CD4-positive, alpha-beta memory T cell (primary cell): ENCODE data around the gene NUF2. TPM values are rescaled to one million over a fixed set of nuclear protein-coding genes. Genes with fewer than 3 reads are reported as not detected.

Experiments used
- CTCF ChIA-PET: fragments of 350-600 bp; sonication (Branson Sonifier 250); formaldehyde crosslinking; loops from one replicate; lab custom pipeline; 2021; ENCODE audit warnings: inconsistent platforms; ENCODE audit not compliant: partially characterized antibody; lab: Charles Lee
- POLR2A ChIA-PET: fragments of 350-600 bp; sonication (Branson Sonifier 250); formaldehyde crosslinking; loops from one replicate; lab custom pipeline; 2021; ENCODE audit not compliant: partially characterized antibody; lab: Charles Lee
- DNase-seq, 5 donors: peaks; one replicate each; pipeline versions ENCODE4 v3.0.0 to v3.0.0-alpha.2; 2020 to 2022; ENCODE audit warnings: mixed read lengths in 1 of 5
- H3K27ac ChIP-seq: one replicate; pipeline ENCODE4 v1.7.0; 2013; ENCODE audit warnings: low read depth, low read length
- H3K27me3 ChIP-seq: 2 replicates; pipeline ENCODE4 v1.7.0; 2013; ENCODE audit warnings: mild to moderate bottlenecking, low read length, moderate library complexity; ENCODE audit not compliant: insufficient read depth
- H3K36me3 ChIP-seq: 2 replicates; pipeline ENCODE4 v1.7.0; 2013; ENCODE audit warnings: mild to moderate bottlenecking, low read length, moderate library complexity; ENCODE audit not compliant: insufficient read depth
- H3K4me1 ChIP-seq: 2 replicates; pipeline ENCODE4 v1.7.0; 2013; ENCODE audit warnings: mild to moderate bottlenecking, low read length, moderate library complexity; ENCODE audit not compliant: insufficient read depth
- H3K4me3 ChIP-seq, 2 donors: one replicate each; pipeline ENCODE4 v1.7.0; 2013; ENCODE audit warnings: low read length in 2 of 2, mild to moderate bottlenecking in 1 of 2
- H3K9me3 ChIP-seq, 2 donors: one replicate each; pipeline ENCODE4 v1.7.0; 2013; ENCODE audit warnings: low read length in 2 of 2, control low read depth in 1 of 2; ENCODE audit not compliant: control insufficient read depth in 1 of 2
- H3K27ac Mint-ChIP-seq, 7 donors: one replicate each; pipeline ENCODE4 v1.8.0; 2020 to 2021; ENCODE audit warnings: mixed read lengths in 7 of 7, mild to moderate bottlenecking in 6 of 7, inconsistent platforms in 3 of 7, moderate library complexity in 3 of 7
- H3K27me3 Mint-ChIP-seq, 2 donors: one replicate each; pipeline ENCODE4 v1.8.0; 2020 to 2021; ENCODE audit warnings: mixed read lengths in 2 of 2
- H3K36me3 Mint-ChIP-seq, 2 donors: one replicate each; pipeline ENCODE4 v1.8.0; 2020 to 2021; ENCODE audit warnings: mixed read lengths in 2 of 2, inconsistent platforms in 1 of 2, mild to moderate bottlenecking in 1 of 2
- H3K4me1 Mint-ChIP-seq, 4 donors: one replicate each; pipeline ENCODE4 v1.8.0; 2020 to 2021; ENCODE audit warnings: mixed read lengths in 4 of 4, mild to moderate bottlenecking in 1 of 4
- H3K4me3 Mint-ChIP-seq, 8 donors: one replicate each; pipeline ENCODE4 v1.8.0; 2020 to 2021; ENCODE audit warnings: mixed read lengths in 8 of 8, mild to moderate bottlenecking in 7 of 8, moderate library complexity in 6 of 8, inconsistent platforms in 3 of 8
- H3K9me3 Mint-ChIP-seq, 8 donors: one replicate each; pipeline ENCODE4 v1.8.0; 2020 to 2021; ENCODE audit warnings: mixed read lengths in 8 of 8, mild to moderate bottlenecking in 5 of 8, inconsistent platforms in 3 of 8, moderate library complexity in 1 of 8
- intact Hi-C: fragments of 100-400 bp; cut with micrococcal nuclease; formaldehyde crosslinking; loops from one replicate; pipeline ENCODE4 v1.15.1; 2023
- polyA plus RNA-seq, 2 donors: library from polyadenylated mRNA; unstranded; fragments of 300-500 nt; fragmentation: Illumina TruSeq; gene quantifications; one replicate each; pipeline ENCODE4 v1.2.3, GENCODE V29; 2021
- total RNA-seq, 2 experiments: library from RNA; stranded (reverse); gene quantifications; one replicate each; pipeline ENCODE4 v1.2.3, GENCODE V29; 2021

NUF2 gene
- total and polyA plus RNA-seq, 4 experiments from 2014 or later, result 0.67 to 1.8 (median 1.4) TPM

GRCh38 chr1:163399001-163399400 lies 77.2 kb downstream of the NUF2 start:
- DNase-seq, result no peak
- Mint-ChIP-seq H3K27ac (no peak overlapping the region), H3K4me1 (no peaks in the 10 kb centered on the region), H3K36me3 (no peaks in the 10 kb centered on the region), H3K9me3 (peaks cover 0 to 3% (median 0%) of the 10 kb centered on the region in 8 donors), H3K4me3 (no peak overlapping the region), H3K27me3 (peaks cover 9 to 15% of the 10 kb centered on the region in 2 donors)
- ChIA-PET POLR2A (no interaction called here), CTCF (no interaction called here)
- H3K9me3 ChIP-seq, result no peaks in the 10 kb centered on the region
- H3K36me3 ChIP-seq, result no peaks in the 10 kb centered on the region
- no peak overlapping the region for H3K4me3 ChIP-seq
- H3K4me1 ChIP-seq, result no peaks in the 10 kb centered on the region
- intact Hi-C loops, result no loop called here
- no peaks in the 10 kb centered on the region for H3K27me3 ChIP-seq
- no peak overlapping the region for H3K27ac ChIP-seq

DNA sequence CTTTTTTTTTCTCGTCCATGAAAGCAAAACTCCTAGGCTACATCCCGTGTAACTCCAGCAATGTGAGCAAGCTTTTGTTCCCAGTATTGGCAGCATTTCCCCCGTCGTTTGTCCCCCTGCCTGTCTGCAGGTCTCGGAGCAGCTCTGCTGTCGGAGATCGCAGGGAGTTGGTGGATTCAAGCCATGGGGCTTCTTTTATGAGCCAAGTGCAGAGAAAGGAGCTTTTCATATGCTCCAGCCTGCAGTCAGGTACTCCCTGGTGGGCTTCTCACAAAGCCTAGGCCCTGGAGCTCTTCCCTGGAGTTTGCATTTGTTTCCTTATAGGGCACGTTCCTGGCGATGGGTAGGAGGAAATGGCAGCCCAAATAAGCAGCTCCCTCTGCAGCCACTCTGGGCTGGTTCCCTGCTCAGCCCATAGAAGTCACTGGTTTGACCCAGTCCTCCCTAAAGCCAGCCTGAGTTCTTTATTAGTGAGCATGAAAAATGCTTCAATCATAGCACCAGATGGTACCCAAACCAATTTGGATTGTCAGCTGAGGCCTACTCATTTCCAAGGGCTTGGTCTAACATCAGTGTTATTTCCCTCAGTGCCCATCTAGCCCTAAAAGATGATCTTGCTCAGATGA lies 78.3 kb downstream of the NUF2 start:
- ChIA-PET POLR2A (no interaction called here), CTCF (no interaction called here)
- no peak overlapping the region for H3K4me3 Mint-ChIP-seq
- Histone ChIP-seq H3K27ac (no peak overlapping the region), H3K4me3 (no peak overlapping the region), H3K36me3 (no peaks in the 10 kb centered on the region), H3K27me3 (no peaks in the 10 kb centered on the region), H3K4me1 (no peaks in the 10 kb centered on the region), H3K9me3 (no peaks in the 10 kb centered on the region)
- H3K4me1 Mint-ChIP-seq, result no peaks in the 10 kb centered on the region
- peaks cover 0 to 3% (median 0%) of the 10 kb centered on the region in 8 donors for H3K9me3 Mint-ChIP-seq
- H3K27me3 Mint-ChIP-seq, result peaks cover 7 to 14% of the 10 kb centered on the region in 2 donors
- DNase-seq, result no peak
- H3K36me3 Mint-ChIP-seq, result no peaks in the 10 kb centered on the region
- intact Hi-C loops, result no loop called here
- no peak overlapping the region for H3K27ac Mint-ChIP-seq

GRCh38 chr1:163401211-163401610 lies 79.5 kb downstream of the NUF2 start:
- CTCF ChIA-PET, result no interaction called here
- peaks cover 5 to 14% of the 10 kb centered on the region in 2 donors for H3K27me3 Mint-ChIP-seq
- no peak overlapping the region for H3K4me3 ChIP-seq
- no peaks in the 10 kb centered on the region for H3K9me3 ChIP-seq
- no peaks in the 10 kb centered on the region for H3K4me1 ChIP-seq
- peaks cover 0 to 3% (median 0%) of the 10 kb centered on the region in 8 donors for H3K9me3 Mint-ChIP-seq
- no peak overlapping the region for H3K27ac Mint-ChIP-seq
- H3K36me3 Mint-ChIP-seq, result no peaks in the 10 kb centered on the region
- no peaks in the 10 kb centered on the region for H3K36me3 ChIP-seq
- no peak for DNase-seq
- no peak overlapping the region for H3K27ac ChIP-seq
- intact Hi-C loops, result no loop called here
- no peak overlapping the region for H3K4me3 Mint-ChIP-seq
- H3K4me1 Mint-ChIP-seq, result no peaks in the 10 kb centered on the region
- POLR2A ChIA-PET, result no interaction called here
- H3K27me3 ChIP-seq, result no peaks in the 10 kb centered on the region

Other genes with a start within 250 kb of the NUF2 start
- gene RGS5, start 119.0 kb upstream of the NUF2 start, total RNA-seq, result 1 to 10 TPM; 1.3 to 5.7 TPM
- gene RGS5, start 119.0 kb upstream of the NUF2 start, polyA plus RNA-seq, result 1 to 10 TPM; 1.4 to 3.0 TPM